Activated CD4-positive, CD25-positive, alpha-beta regulatory T cell treated with anti-CD3 and anti-CD28 coated beads, Interleukin-2, amount 50 U/mL, for 16 hours (primary cell): ENCODE data around the gene TMEM45A.
"Not testable (repeated sequence)": the region's sequence is repeated elsewhere in the genome, so short reads cannot be mapped to it uniquely, and the experiment has no call there.

ENCODE experiments used
- DNase-seq: peaks from one replicate; pipeline ENCODE4 v3.0.0-alpha.2; 2020; ENCODE audit warnings: low read depth, low spot score

Gene TMEM45A

DNA sequence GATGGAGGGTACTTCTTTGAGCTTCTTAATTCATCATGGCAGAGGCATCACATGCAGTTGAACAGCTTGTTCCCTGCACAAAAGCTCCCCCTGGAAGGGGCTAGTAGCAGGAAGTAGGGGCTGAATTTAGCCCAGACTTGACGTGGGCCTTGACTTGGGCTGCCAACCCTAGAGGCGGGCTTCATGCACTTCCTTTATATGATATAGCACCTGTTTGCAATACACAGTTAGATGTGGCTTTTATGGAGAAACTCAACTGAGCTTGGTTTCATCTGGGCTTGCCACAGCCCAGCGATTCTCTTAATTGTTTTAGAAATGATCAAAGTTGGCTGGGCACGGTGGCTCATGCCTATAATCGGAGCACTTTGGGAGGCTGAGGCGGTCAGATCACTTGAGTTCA, 83.3 kb downstream of the TMEM45A start:
- DNase-seq = no peak

DNA sequence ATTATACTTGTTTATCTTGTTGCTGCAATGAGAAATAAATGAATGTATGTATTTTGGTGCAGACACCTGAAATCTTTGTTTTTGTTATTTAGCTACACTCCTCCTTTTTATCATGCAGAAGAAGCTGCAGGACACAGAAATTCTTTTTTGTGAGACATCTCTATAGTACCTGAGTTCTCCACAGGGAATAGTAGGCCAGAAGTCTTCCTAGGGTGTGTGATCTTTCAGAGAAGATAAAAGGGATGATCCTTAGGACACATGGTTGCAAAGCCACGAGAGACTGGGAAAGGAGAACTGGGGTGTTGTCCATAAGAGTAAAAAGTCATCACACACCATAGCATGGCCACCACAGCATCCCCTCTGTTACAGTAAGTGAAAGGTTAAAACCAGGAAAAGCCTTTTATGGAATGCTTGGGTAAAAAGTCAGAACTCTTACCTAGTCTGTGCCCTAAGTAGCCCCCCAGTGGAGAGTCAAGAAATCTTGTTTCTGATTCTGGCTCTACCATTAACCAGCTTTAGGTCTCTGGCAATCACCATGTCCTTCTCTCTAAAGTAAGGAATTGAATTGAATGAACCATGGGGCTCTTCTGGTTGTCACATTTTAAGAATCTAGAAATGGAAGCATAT, 85.1 kb downstream of the TMEM45A start:
- DNase-seq = no peak

DNA sequence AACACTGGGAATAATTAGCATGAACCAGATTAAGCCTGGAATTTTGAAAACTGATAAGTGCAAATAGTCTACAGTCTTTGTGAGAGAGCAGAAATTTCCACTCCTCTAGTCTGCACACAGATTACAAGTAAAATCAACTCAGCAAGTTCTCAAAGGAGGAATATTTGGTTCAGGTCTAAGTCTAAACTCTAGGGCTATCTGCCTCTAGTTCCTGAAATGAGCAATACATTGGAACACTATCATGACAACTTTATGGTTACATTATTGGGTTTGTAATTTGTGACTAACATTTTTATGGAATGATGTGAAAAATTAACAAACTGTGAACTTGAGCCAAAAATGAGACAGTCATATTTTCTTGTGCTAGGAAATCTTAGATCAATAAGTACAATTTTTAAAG, 86.2 kb downstream of the TMEM45A start:
- DNase-seq = no peak

DNA sequence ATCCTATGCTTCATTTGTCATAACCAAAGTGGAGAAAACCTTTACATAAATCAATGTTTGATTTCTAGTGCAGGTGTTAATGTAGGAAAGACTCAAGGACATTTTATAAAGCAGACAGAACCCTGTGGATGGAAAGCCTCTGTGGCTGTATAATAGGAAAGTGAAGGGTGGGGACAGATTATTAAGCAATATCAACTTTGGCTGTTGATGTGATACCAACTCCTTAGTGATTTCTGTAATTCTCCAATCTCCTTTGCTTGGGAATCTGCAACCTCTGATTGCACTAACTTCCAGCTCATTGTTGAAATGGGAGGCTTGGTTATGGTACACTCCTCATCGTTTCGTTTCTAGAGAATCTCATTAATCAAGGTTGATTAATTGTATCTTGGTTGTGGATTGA, 87.7 kb downstream of the TMEM45A start:
- no peak for DNase-seq

DNA sequence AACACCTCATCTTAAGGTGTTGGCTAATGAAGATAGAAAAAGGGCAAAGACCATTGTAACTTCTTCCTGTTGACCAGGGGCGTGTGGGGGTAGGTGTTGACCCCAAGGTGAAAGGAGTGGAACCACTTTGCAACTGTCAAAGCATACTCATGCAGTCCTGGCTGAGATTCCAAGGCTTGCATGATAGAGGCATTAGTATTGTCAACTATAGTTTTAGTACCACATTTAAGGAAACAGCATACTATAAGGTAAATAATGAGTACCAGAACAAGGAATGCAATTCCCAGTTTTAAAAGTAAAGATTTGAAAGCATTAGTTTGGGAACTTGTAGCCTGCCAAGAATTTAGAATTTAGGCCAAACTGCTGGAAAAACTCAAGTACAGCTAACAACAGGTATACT, 89.2 kb downstream of the TMEM45A start:
- DNase-seq = no peak

DNA sequence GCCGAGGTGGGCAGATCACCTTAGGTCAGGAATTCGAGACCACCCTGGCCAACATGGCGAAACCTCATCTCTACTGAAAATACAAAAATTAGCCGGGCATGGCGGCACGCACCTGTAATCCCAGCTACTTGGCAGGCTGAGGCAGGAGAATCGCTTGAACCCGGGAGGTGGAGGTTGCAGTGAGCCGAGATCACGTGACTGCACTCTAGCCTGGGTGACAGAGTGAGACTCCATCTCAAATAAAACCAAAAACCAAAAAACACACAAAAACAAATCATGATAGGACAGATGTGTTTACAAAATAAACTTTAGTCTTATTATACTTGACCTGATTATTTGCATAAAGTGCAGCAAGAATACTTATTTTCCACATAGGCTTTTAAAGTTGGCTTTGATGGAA, 89.7 kb downstream of the TMEM45A start:
- not testable (repeated sequence) for DNase-seq

DNA sequence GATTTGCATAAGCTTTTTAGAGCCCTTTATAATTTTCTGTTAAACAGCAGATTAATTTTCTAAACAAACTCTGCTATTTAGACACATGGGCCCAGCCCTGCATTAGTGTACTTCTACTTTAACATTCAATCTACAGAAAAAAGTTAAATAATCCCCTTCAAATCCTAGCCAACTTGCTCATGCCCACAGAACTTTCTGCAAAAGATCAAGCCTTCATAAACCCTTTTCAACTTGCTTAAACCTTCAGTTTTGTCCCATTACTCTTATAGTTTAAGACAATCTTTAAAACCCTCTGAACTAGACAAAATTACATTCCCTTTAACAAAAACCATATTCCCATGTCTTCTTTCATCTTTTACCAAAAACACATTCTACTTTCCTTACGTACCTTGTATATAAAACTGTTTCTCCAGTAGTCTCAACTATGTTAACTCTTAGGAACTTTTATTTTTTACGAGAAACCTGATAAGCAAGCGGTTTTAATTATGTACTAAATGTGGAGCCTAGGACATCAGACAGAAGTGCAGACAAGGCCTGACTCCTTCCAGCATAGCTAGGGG, 91.8 kb downstream of the TMEM45A start:
- DNase-seq = no peak

DNA sequence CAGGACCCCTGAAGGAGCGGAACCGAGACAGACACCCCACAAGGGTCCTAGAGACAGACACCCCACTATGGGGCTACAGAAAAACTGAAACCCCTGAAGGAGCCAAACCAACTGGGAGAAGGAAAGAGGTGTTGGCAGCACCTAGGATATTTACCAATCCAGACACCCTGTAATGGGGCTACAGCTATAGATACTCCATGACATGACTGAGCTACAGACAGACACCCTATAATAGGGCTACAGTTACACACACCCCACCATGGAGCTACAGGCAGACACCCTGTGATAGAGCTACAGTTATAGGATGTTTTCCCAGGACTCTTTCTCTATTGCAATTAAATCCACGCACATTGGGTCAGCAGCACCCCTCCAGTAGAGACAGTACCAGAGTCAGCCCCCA, 94.4 kb downstream of the TMEM45A start:
- no peak for DNase-seq

DNA sequence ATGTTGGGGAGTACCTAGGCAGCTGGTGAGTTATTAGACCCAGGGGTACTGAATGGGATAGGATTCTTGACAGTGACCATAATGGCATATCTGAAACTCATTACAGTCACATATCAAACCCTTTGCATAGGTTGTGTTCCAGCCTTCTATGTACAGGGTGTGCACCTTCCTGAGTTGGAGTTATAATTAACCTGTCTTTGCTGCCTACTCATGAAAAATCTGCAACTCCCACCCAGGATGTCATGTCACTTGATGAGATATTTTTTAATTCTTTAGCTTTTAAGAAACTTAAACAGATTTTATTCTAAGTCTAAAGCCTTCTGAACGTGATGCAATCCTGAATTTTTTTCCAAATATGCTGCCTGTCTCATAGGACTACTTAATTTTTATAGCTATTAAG, 95.8 kb downstream of the TMEM45A start:
- DNase-seq = no peak

DNA sequence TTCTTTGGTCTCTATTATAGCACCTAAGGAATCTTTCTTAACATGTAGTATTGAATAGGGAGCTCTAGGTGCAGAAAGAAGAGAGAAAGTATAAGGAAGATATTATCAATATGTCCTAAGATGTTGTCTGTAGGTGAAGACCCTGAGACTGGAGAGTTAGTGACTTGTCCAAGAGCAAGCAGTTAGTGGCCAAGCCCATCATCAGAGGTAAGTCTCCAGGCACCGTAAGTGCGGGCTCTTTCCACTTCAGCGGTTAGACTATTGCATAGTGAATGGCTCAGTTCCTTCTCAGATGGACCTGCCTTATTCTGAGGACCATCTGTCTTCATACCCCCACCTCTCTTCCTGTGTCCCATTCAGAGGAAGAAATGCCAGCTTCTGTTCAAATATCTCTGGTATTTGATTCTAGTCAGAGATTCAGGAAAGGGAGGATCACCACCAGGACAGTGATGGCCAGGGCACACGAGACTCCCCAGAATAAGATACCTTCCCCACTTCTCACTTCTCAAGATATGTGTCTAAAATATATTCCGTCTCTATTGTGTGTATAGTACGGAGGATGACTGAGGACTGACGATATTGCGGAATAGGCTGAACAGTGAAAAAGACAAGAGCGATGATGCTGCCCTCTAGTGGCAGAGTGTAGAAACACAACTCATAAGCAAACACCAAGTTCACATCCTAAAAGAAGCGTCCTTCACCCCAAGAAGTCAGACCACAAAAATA, 97.9 kb downstream of the TMEM45A start:
- peak; percentile 45 for DNase-seq

DNA sequence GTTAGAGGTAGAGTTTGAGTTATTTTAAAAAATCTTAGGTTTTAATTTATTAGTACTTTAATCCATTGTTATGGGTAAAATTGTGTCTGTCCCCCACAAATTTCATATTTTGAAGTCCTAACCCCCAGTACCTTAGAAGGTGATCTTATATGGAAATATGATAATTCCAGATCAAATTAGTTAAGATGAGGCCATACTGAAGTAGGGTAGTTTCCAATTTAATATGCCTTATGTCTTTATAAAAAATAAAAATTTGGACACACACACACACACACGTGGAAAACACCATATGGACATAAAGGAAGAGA, 98.4 kb downstream of the TMEM45A start:
- no peak for DNase-seq

DNA sequence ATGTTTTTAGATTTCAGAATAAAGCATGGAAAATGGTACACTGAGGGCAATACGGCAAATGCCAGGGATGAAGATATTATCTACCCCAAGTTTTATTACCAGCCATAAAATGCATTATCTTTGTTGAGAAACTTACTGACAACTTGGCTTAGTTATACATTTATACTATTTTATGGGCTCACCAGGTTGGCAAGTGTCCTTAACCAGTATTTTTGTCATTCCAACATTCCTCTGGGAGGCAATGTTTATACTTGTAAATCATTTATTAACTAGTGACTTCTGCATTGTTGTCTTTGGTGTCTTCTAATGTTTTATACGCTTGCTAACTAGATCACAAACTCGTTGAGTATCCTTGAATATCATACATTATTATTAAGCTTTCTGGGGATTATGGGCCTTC, 99.0 kb downstream of the TMEM45A start:
- no peak for DNase-seq

DNA sequence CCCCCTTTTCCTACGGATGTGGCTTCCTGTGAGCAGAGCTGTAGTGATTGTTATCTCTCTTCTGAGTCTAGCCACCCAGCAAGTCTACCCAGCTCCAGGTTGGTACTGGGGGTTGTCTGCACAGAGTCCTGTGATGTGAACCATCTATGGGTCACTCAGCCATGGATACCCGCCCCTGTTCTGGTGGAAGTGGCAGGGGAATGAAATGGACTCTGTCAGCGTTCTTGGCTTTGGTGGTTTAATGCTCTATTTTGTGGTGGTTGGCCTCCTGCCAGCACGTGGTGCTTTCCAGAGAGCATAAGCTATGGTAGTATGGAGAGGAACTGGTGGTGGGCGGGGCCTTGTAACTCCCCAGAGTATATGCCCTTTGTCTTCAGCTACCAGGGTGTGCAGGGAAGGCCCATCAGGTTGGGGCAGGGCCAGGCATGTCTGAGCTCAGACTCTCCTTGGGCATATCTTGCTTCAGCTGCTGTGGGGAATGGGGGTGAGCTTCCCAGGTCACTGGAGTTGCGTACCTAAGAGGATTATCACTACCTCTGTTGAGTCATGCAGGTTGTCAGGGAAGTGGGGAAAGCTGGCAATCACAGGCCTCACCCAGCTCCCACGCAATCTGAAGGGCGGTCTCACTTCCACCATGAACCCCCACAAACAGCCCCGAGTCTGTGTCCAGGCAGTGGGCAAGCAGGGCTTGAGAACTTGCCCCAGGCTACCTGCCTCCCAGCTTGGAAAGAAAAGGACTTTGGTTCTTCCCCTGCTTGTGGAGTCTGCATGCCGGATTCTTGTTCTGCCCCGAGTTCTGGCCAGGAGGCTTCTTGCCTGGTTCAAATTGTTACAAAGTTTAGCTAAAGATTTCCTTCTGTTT, 108.0 kb downstream of the TMEM45A start:
- DNase-seq = no peak

DNA sequence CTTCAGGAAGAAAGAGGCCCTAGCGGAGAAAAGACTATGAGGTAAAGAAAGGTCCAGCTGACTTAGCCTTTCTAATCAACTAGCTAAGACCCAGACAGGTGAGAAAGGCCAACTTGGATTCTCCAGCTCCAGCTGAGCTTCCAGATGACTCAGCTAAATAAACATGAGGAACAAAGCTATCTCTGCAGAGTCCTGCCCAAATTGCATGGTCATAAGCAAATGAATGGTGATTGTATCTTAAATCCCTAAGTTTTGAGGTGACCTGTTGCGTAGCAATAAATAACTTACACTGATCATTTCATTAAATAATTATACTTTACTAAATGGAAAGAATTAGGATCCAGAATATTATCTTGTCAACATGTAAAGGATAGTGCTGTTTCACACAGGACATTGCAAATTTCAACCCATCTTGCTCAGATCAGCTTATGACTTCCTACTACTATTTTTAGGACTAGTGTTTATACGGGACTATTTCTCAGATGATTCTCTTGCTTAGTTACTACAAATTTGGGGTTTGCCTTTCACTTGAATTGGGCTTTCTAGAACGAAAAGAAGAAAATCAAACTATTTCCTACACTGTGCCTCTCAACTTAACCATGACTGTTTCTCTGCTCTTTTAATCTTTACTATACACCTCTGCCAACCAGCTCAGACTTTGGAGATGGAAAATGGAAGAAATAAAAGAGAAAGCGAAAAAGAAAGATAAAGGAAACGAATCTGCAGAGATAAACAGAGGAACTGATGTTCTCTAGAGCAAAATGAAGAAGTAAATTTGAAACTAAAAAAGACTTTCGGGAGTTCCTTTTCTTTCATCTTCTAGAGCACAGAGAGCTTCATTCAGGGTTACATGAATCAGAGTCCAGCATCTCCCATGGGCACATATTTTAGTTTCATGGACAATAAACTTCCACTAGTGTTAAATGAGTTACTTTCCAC, 110.4 kb downstream of the TMEM45A start:
- no peak for DNase-seq

DNA sequence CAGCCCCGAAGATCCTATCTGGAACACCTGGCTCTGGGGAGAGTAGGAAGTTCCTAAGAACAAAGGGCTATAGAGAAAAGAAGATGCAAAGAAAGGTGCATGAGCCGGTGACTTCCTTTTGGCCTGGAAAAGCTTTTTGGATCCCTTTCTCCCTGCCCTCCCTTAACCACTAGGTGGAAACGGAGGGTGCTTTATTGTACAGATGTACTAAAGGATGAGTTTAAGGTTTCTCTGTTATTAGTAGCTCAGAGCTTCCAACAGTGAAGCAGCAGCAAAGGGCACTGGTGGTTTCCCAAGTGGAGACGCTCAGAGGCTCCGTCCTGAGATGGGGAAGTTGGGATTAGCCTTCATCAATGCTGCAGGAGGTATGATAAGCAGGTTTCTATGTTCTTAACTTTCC, 111.0 kb downstream of the TMEM45A start:
- no peak for DNase-seq

DNA sequence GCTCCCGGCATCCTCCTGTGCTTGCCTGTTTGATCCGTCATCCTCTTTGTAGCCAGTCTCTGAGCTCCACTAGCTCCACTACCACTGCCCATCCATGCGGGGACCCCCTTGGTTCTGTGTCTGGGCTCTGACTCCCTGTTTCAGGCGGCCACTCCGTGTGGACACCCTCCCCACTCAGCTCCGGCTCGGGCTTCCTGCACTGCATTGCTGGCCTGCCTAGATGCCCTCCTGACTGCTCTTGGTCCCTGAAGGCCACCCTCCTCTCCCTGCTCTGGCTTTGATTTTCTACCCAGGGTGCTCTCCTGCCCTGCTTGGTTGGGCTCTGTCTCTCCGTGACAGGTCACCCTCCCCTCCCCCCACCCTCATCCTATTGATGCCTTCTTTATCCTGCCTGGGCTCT, 112.9 kb downstream of the TMEM45A start:
- DNase-seq = no peak

DNA sequence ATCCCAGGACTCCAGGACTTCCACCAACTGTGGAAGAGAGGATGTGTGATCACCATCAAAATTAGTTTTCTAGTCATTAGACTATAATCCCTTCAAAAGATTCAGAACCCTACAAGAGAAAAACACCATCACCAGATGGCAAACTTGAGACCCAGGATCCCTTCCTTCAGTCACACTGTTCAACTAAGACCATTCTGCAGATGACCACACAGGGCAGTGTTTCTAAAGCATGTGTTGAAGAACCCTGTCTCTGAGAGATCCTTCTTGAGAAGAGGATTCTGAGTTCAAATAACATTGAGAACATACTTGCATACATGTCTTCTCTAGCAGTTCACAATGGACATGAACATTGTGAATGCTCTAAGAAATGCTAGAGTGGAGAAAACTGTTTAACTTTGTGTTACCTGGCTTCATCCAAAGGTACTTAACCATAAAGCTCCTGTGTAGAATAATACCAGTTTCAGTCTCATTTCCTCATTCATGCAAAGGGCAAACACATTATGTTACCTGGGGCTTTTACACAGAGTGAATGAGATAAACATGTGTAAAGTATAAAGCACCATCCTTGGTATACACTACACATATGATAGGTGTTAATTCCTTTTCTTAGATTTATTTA, 114.6 kb downstream of the TMEM45A start:
- DNase-seq = no peak

DNA sequence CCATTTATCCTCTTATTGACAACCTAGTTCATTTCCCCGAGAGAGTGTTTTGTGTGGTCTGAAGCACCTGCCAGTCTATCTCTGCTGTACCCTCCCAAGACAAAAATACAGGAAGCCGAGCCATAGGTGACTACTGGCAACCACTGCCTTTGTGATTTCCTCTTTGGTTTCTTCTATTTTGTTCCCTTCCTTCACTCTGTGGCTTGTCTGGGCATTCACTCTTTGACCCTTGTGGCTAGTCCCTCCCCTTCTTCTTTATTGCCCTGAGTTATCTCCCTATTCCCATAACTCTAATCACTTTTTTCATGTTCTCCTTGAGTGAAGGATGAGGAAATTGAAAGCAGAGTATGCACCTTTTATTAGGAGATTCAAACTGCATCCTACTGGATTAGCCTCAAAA, 116.9 kb downstream of the TMEM45A start, which contains the start of gene ADGRG7:
Gene ADGRG7, plus strand, starts transcription at position 297 of the 400 bp plus-strand sequence. CDS start 256 bp downstream, outside the sequence.
- no peak for DNase-seq

DNA sequence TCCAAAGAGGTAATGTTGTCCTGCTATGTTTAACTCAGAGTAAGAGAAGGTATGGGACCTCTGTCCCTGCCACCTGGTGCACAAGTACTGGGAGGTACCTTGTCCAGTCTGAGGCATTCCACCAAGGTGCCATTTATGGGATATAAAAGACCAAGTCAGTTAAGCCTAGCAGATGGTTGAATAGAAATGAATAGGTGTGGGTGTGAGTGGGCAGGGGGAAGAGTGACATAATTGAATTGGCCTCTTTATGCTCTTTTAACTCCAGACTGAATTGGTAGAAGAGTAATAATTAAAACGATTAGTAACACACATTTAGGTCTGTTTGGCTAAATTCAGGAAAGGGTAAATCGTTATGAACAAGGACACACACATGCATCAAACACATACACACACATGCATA, 117.5 kb downstream of the TMEM45A start:
- no peak for DNase-seq

DNA sequence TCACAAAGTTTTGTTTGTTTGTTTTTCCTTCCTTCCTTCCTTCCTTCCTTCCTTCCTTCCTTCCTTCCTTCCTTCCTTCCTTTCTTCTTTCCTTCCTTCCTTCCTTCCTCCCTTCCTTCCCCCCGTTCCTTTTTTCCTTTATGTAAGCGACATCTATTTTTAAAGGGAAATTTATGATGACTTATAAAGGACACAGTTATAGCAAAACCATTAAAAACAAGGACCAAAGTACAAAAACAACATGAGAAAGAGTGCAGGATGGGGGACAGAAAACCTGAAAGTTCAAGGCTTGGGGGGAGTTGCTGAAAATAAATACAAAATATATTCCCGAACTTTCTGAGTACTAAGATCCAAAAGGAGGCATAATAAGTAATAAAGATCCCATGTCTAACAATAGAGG, 118.8 kb downstream of the TMEM45A start:
- DNase-seq = no peak
